Stromal cell of bone marrow (primary cell): ENCODE data around the gene OR5L2.
"Not testable (repeated sequence)": the region's sequence is repeated elsewhere in the genome, so short reads cannot be mapped to it uniquely, and the experiment has no call there.

Experiments used
- DNase-seq: peaks from one replicate; pipeline ENCODE4 v3.0.0-alpha.2; 2012; ENCODE audit warnings: low read depth

Gene OR5L2

DNA sequence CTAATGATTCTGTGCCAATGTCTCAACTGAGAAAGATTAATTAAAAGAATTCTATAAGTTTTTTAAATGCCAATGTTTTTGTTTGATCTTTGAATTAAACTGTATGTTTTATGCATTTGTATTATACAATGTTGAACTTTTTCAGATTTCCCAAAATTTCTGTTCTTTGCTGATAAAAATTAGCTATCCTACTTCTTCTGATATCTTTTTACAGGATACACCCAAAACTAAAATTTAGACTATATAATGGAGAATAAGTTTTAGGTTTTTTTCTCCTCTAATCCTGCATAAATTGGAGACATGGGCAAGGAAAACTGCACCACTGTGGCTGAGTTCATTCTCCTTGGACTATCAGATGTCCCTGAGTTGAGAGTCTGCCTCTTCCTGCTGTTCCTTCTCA lies at the start of gene OR5L2:
OR5L2 (plus strand) TSS at position 301 of the 400 bp plus-strand sequence; CDS start at position 301, 0 bp downstream.
- DNase-seq = no peak

DNA sequence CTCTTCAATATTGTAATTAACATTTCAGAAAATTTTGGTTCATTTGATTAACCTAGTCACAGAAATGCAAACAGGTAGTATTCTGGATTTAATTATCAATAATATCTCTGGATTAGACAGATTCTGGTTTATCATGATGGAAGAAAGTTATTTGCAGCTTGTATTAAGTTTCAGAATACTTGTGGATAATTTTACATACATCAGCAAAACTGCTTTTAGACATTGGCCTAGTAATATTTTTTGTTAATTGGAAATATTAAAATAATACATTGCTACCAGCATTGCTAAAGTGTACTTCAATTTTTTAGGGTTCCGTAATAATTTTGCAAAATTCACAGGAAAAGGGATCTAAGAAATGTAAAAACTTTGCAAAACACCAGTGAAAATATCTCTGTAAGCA lies 35.4 kb upstream of the OR5L2 start:
- DNase-seq = no peak

- no peak for DNase-seq
Observed at GRCh38 chr11:55793321-55793720, 33.7 kb upstream of the OR5L2 start.

DNA sequence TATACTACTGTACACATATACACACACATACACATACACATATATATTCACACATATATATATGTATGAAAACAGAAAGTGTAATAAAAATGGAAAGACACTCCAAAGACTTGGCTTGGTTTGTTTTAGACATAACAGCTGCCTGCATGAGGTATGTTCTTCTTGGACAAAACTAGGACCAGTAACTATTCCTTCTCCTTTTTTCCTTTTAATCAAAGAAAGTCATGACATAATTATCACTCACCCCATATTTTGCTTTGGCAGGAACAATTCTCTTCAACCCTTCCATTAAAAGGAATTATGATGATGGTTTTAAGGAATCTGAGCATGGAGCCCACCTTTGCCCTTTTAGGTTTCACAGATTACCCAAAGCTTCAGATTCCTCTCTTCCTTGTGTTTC lies 31.8 kb upstream of the OR5L2 start, which contains the start of gene OR5D14:
OR5D14 (plus strand) TSS at position 301 of the 400 bp plus-strand sequence; CDS start at position 301, 0 bp downstream.
- no peak for DNase-seq

GRCh38 chr11:55806248-55806647 lies 20.8 kb upstream of the OR5L2 start:
- DNase-seq = no peak

DNA sequence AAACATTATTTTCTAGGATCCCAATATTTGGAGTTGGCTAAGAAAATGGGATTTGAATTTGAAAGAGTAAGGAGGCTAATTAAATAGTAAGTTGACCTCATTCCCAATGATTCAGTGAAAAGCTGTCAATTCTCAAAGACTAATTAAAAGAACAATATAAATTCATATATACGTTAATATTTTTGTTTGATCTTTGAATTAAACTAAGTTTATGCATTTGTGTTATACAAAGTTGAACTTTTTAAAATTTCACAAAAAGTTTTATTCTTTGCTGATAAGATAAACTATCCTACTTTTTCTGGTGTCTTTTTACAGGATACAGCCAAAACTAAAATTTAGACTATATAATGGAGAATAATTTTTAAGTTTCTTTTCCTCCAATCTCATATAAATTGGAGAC lies 16.0 kb upstream of the OR5L2 start, which contains the start of gene OR5L1:
OR5L1 (plus strand) TSS at position 301 of the 400 bp plus-strand sequence. CDS start 100 bp downstream, outside the sequence.
- no peak for DNase-seq

- no peak for DNase-seq
Observed at GRCh38 chr11:55819330-55819729, 7.7 kb upstream of the OR5L2 start, which contains the start of gene OR5D18. Gene OR5D18 (plus strand): TSS chr11:55819630. CDS start chr11:55819630, 0 bp downstream.

DNA sequence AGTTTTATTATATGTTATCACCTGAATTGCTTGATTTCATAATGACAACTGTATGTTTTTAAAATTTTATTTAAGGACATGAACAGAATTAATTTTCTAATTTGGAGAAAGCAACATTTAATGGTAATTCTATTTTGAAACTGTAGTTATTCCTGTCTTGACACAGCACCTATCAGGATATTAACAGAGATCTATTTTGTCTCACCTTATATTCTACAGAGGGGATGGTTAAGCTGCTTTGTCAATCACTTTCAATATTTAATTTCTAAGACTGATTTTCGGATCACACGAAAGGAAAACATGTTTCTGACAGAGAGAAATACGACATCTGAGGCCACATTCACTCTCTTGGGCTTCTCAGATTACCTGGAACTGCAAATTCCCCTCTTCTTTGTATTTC lies 11.4 kb downstream of the OR5L2 start, which contains the start of gene OR5D16:
OR5D16 (plus strand) TSS at position 301 of the 400 bp plus-strand sequence; CDS start at position 301, 0 bp downstream.
- no peak for DNase-seq

- DNase-seq = no peak
Observed at GRCh38 chr11:55847453-55847852, 20.4 kb downstream of the OR5L2 start.

GRCh38 chr11:55849037-55849436 lies 22.0 kb downstream of the OR5L2 start:
- no peak for DNase-seq

- DNase-seq = no peak
Observed at GRCh38 chr11:55852141-55852540, 25.1 kb downstream of the OR5L2 start.

- DNase-seq = no peak
Observed at GRCh38 chr11:55854704-55855103, 27.7 kb downstream of the OR5L2 start.

GRCh38 chr11:55867354-55867753 lies 40.3 kb downstream of the OR5L2 start:
- not testable (repeated sequence) for DNase-seq

DNA sequence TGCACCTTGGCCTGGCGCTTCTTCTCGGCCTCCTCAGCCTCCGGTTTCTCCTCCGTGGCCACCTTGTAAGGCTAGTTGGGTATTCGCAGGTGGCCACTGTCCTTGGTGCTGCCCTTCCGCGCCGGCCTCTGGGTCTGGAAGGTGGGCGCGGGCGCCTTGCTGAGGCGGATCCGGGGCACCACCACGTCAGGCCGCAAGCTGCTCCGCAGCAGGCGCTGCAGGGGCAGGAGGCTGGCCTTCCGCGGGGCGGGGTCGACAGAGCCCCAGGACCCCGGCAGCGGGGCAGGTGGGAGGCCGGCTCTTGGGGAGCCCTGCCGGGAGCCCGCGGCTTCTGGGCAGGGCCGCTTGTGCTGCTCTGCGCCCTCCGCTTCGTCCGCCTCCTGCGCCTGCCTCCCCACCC lies 45.7 kb downstream of the OR5L2 start:
- DNase-seq = not testable (repeated sequence)

- not testable (repeated sequence) for DNase-seq
Observed at GRCh38 chr11:55873146-55873545, 46.1 kb downstream of the OR5L2 start.
